OCI-LY1 (cell line): ENCODE measurements around the gene WHRN.

Experiments used
- H2AFZ ChIP-seq: fragments of 200-600 bp; sonication (generic), shearing (Covaris generic); 2 replicates; pipeline ENCODE4 v1.6.0; 2014; ENCODE audit warnings: antibody characterized with exemption, mild to moderate bottlenecking, low read length
- H3F3A ChIP-seq: fragments of 200-600 bp; sonication (generic), shearing (Covaris generic); 2 replicates; pipeline ENCODE4 v1.6.0; 2014; ENCODE audit warnings: mild to moderate bottlenecking, antibody characterized with exemption, low read length, moderate library complexity; ENCODE audit not compliant: insufficient read depth
- H3K27ac ChIP-seq: fragments of 200-600 bp; sonication (generic); 2 replicates; pipeline ENCODE4 v1.5.1; 2014; ENCODE audit warnings: low read length, mixed run types, mild to moderate bottlenecking, low read depth; ENCODE audit not compliant: poor library complexity, severe bottlenecking
- H3K27me3 ChIP-seq: fragments of 200-600 bp; sonication (generic); 2 replicates; pipeline ENCODE4 v1.6.0; 2014; ENCODE audit warnings: antibody characterized with exemption, mild to moderate bottlenecking, low read length, moderate library complexity; ENCODE audit not compliant: insufficient read depth
- H3K36me3 ChIP-seq: fragments of 200-600 bp; sonication (generic); 2 replicates; pipeline ENCODE4 v1.6.1; 2014; ENCODE audit warnings: mild to moderate bottlenecking, antibody characterized with exemption, low read length, moderate library complexity, mixed read lengths; ENCODE audit not compliant: insufficient read depth
- H3K4me1 ChIP-seq: fragments of 200-600 bp; sonication (generic); 2 replicates; pipeline ENCODE4 v1.5.1; 2014; ENCODE audit warnings: mild to moderate bottlenecking, low read length, moderate library complexity; ENCODE audit not compliant: insufficient read depth, severe bottlenecking
- H3K4me2 ChIP-seq: fragments of 200-600 bp; sonication (generic), shearing (Covaris generic); 2 replicates; pipeline ENCODE4 v1.6.1; 2014; ENCODE audit warnings: low read length
- H3K4me3 ChIP-seq: fragments of 200-600 bp; sonication (generic); 2 replicates; pipeline ENCODE4 v1.5.1; 2014; ENCODE audit warnings: low read length, low read depth, mild to moderate bottlenecking, mixed read lengths; ENCODE audit not compliant: poor library complexity, severe bottlenecking
- H3K79me2 ChIP-seq: fragments of 200-600 bp; shearing (Covaris generic); 2 replicates; pipeline ENCODE4 v1.6.1; 2016; ENCODE audit warnings: mixed run types, low read length, mixed read lengths; ENCODE audit not compliant: insufficient read depth
- H3K9ac ChIP-seq: fragments of 200-600 bp; sonication (generic), shearing (Covaris generic); 2 replicates; pipeline ENCODE4 v1.6.1; 2014; ENCODE audit warnings: mild to moderate bottlenecking, low read length, mixed read lengths
- H3K9me2 ChIP-seq: fragments of 200-600 bp; sonication (generic), shearing (Covaris generic); 2 replicates; pipeline ENCODE4 v1.6.1; 2014; ENCODE audit warnings: low read depth, mild to moderate bottlenecking, low read length, mixed read lengths
- H3K9me3 ChIP-seq: fragments of 200-600 bp; shearing (Covaris generic); 2 replicates; pipeline ENCODE4 v1.6.1; 2014; ENCODE audit warnings: low read length, mixed read lengths
- H4K20me1 ChIP-seq: fragments of 200-600 bp; sonication (generic), shearing (Covaris generic); 2 replicates; pipeline ENCODE4 v1.6.0; 2016; ENCODE audit warnings: mild to moderate bottlenecking, low read length; ENCODE audit not compliant: insufficient read depth
- CTCF ChIP-seq: fragments of 200-600 bp; sonication (generic), shearing (Covaris generic); IDR thresholded peaks from 2 replicates; pipeline ENCODE4 v1.5.1; 2017; ENCODE audit warnings: mild to moderate bottlenecking, antibody characterized with exemption, low read length, moderate library complexity, mixed read lengths
- EZH2 ChIP-seq: fragments of 200-600 bp; sonication (generic), shearing (Covaris generic); IDR thresholded peaks from 2 replicates; pipeline ENCODE4 v1.8.0; 2017; ENCODE audit warnings: borderline replicate concordance, mixed run types, mild to moderate bottlenecking, antibody characterized with exemption, low read length, moderate library complexity, mixed read lengths

Gene WHRN

GRCh38 chr9:114419796-114420195, 85.5 kb downstream of the WHRN start:
- no peaks in the 10 kb centered on the region for H3K27me3 ChIP-seq
- no peaks in the 10 kb centered on the region for H3K4me1 ChIP-seq
- no peak overlapping the region for H3K4me2 ChIP-seq
- H3K79me2 ChIP-seq: no peaks in the 10 kb centered on the region
- no peaks in the 10 kb centered on the region for H3F3A ChIP-seq
- TF ChIP-seq CTCF (no peak), EZH2 (no peak)
- no peaks in the 10 kb centered on the region for H3K36me3 ChIP-seq
- no peaks in the 10 kb centered on the region for H3K9me3 ChIP-seq
- H4K20me1 ChIP-seq: no peaks in the 10 kb centered on the region
- no peak overlapping the region for H3K4me3 ChIP-seq
- no peak overlapping the region for H2AFZ ChIP-seq
- H3K9ac ChIP-seq: no peak overlapping the region
- no peak overlapping the region for H3K27ac ChIP-seq
- H3K9me2 ChIP-seq: no peaks in the 10 kb centered on the region

GRCh38 chr9:114418053-114418452, 87.2 kb downstream of the WHRN start:
- Histone ChIP-seq H3K36me3 (no peaks in the 10 kb centered on the region), H3K9ac (no peak overlapping the region), H2AFZ (no peak overlapping the region), H4K20me1 (no peaks in the 10 kb centered on the region), H3K4me2 (no peak overlapping the region), H3K9me3 (no peaks in the 10 kb centered on the region), H3F3A (no peaks in the 10 kb centered on the region), H3K79me2 (no peaks in the 10 kb centered on the region), H3K27ac (no peak overlapping the region), H3K4me1 (no peaks in the 10 kb centered on the region), H3K27me3 (no peaks in the 10 kb centered on the region), H3K9me2 (no peaks in the 10 kb centered on the region), H3K4me3 (no peak overlapping the region)
- no peak for TF ChIP-seq EZH2
- TF ChIP-seq CTCF: no peak

GRCh38 chr9:114417511-114417910, 87.8 kb downstream of the WHRN start:
- Histone ChIP-seq H3K4me3 (no peak overlapping the region), H3K27me3 (no peaks in the 10 kb centered on the region), H3K27ac (no peak overlapping the region), H3K79me2 (no peaks in the 10 kb centered on the region), H3K4me1 (no peaks in the 10 kb centered on the region), H3F3A (no peaks in the 10 kb centered on the region), H2AFZ (no peak overlapping the region), H4K20me1 (no peaks in the 10 kb centered on the region), H3K4me2 (no peak overlapping the region), H3K9ac (no peak overlapping the region), H3K9me2 (no peaks in the 10 kb centered on the region), H3K36me3 (no peaks in the 10 kb centered on the region), H3K9me3 (no peaks in the 10 kb centered on the region)
- TF ChIP-seq CTCF: peak; percentile 17; the same call in 1 of the 2 replicates
- TF ChIP-seq EZH2: no peak
